Suprapubic skin (tissue), 3 donors: Measurements from ENCODE around the gene ARRB1.

Source experiments
- CTCF ChIP-seq, 2 donors: fragments of 200-600 bp in 1 of 2; fragments of 450-650 bp in 1 of 2; sonication (generic) in 1 of 2; IDR thresholded peaks; one replicate each; pipeline ENCODE4 v1.5.1; 2016 to 2019; ENCODE audit warnings: antibody characterized with exemption in 2 of 2, mild to moderate bottlenecking in 1 of 2, moderate library complexity in 1 of 2
- POLR2AphosphoS5 ChIP-seq, 3 donors: sonication (generic); formaldehyde crosslinking; IDR thresholded peaks; one replicate each; pipeline ENCODE4 v1.6.1; 2017; ENCODE audit warnings: antibody characterized with exemption in 3 of 3

GRCh38 chr11:75313513-75314272 is 37.8 kb downstream of the ARRB1 start:
- TF ChIP-seq CTCF (IDR thresholded peaks at IDR 0.05) (no peak), POLR2AphosphoS5 (IDR thresholded peaks at IDR 0.05) (no peak)
